ENCODE measurements around the gene ZSCAN16.
"Not testable (repeated sequence)": the region's sequence is repeated elsewhere in the genome, so short reads cannot be mapped to it uniquely, and the experiment has no call there.

Gene ZSCAN16

DNA sequence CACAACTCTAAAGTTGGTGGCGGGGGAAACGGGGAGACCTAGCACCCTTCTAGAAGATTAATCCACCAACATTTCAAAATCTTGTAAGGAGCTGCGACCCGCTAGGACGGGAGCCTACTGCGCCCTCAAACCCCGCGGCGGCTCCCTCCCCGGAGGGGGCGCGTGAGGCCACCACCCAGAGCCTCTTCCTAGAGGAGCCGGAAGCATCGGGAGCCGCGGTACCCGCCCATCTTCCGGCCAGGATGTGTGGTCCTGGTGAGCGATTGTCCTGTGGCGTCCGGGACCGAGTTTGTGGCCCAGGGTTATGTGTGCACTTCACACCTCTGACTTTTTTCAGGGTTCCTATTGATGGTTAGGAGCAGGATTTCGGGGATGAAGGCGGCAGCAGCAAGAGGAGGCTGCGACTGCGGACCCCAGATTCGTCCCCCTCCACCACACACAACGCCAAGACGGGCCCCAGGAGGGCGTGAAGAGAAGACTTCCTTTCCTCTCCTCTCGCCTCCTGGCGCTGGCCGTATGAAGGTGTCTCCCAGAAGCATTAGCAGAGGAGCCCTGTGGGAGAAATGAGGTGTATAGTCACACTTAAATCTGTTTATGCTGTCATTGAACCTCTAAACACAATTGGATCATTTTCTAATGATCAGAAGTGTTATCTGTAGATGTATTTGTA, 33.4 kb upstream of the ZSCAN16 start:
- Histone ChIP-seq H3K9ac (no peak overlapping the region), H3K27ac (no peak overlapping the region)

DNA sequence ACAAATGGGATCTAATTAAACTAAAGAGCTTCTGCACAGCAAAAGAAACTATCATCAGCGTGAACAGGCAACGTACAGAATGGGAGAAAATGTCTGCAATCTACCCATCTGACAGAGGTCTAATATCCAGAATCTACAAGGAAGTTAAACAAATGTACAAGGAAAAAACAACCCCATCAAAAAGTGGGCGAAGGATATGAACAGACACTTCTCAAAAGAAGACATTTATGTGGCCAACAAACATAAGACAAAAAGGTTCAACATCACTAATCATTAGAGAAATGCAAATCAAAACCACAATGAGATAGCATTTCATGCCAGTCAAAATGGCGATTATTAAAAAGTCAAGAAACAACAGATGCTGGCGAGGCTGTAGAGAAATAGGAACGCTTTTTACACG, 22.2 kb upstream of the ZSCAN16 start:
- H3K27me3 ChIP-seq (ENCODE audit: insufficient read depth, low read depth); H3K9ac ChIP-seq; H3K4me2 ChIP-seq; H4K20me1 ChIP-seq (ENCODE audit: insufficient read depth); H2AFZ ChIP-seq (ENCODE audit: low read depth); H3K36me3 ChIP-seq (ENCODE audit: insufficient read depth); H3K27ac ChIP-seq; H3K79me2 ChIP-seq (ENCODE audit: insufficient read depth, low read depth); H3K4me3 ChIP-seq (IDR thresholded peaks at IDR 0.05; ENCODE audit: insufficient read depth, low read depth, low read length): not testable (repeated sequence)
- peaks cover 16% of the 10 kb centered on the region for H3K4me1 ChIP-seq (ENCODE audit: low read depth, poor library complexity, severe bottlenecking)

More for the DNA sequence above, 33.4 kb upstream of the ZSCAN16 start:
- H3K4me1 ChIP-seq (ENCODE audit: low read depth, poor library complexity, severe bottlenecking): no peaks in the 10 kb centered on the region
- H3K27me3 ChIP-seq (ENCODE audit: insufficient read depth, low read depth): no peaks in the 10 kb centered on the region
- TF ChIP-seq, protein P1, sequence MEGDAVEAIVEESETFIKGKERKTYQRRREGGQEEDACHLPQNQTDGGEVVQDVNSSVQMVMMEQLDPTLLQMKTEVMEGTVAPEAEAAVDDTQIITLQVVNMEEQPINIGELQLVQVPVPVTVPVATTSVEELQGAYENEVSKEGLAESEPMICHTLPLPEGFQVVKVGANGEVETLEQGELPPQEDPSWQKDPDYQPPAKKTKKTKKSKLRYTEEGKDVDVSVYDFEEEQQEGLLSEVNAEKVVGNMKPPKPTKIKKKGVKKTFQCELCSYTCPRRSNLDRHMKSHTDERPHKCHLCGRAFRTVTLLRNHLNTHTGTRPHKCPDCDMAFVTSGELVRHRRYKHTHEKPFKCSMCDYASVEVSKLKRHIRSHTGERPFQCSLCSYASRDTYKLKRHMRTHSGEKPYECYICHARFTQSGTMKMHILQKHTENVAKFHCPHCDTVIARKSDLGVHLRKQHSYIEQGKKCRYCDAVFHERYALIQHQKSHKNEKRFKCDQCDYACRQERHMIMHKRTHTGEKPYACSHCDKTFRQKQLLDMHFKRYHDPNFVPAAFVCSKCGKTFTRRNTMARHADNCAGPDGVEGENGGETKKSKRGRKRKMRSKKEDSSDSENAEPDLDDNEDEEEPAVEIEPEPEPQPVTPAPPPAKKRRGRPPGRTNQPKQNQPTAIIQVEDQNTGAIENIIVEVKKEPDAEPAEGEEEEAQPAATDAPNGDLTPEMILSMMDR (conservative IDR thresholded peaks at IDR 0.05; ENCODE audit: low read depth, low read length): no peak
- H2AFZ ChIP-seq (ENCODE audit: low read depth): no peak overlapping the region
- no peaks in the 10 kb centered on the region for H3K36me3 ChIP-seq (ENCODE audit: insufficient read depth)
- no peaks in the 10 kb centered on the region for H3K79me2 ChIP-seq (ENCODE audit: insufficient read depth, low read depth)
- no peak overlapping the region for H3K4me3 ChIP-seq (IDR thresholded peaks at IDR 0.05; ENCODE audit: insufficient read depth, low read depth, low read length)
- H3K4me2 ChIP-seq: no peak overlapping the region
- no peaks in the 10 kb centered on the region for H4K20me1 ChIP-seq (ENCODE audit: insufficient read depth)

DNA sequence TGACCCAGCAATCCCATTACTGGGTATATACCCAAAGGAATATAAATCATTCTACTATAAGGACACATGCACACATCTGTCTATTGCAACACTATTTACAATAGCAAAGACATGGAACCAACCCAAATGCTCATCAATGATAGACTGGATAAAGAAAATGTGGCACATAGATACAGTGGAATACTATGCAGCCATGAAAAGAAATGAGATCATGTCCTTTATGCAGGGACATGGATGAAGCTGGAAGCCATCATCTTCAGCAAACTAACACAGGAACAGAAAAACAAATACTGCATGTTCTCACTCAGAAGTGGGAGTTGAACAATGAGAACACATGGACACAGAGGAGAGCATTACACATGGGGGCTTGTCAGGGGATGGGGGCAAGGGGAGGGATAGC, 21.7 kb upstream of the ZSCAN16 start:
- not testable (repeated sequence) for H4K20me1 ChIP-seq (ENCODE audit: insufficient read depth); H3K4me2 ChIP-seq; H3K9ac ChIP-seq; H3K4me3 ChIP-seq (IDR thresholded peaks at IDR 0.05; ENCODE audit: insufficient read depth, low read depth, low read length); H3K27ac ChIP-seq; H3K79me2 ChIP-seq (ENCODE audit: insufficient read depth, low read depth); H3K27me3 ChIP-seq (ENCODE audit: insufficient read depth, low read depth); H3K36me3 ChIP-seq (ENCODE audit: insufficient read depth); H2AFZ ChIP-seq (ENCODE audit: low read depth)
- H3K4me1 ChIP-seq (ENCODE audit: low read depth, poor library complexity, severe bottlenecking): peaks cover 16% of the 10 kb centered on the region

DNA sequence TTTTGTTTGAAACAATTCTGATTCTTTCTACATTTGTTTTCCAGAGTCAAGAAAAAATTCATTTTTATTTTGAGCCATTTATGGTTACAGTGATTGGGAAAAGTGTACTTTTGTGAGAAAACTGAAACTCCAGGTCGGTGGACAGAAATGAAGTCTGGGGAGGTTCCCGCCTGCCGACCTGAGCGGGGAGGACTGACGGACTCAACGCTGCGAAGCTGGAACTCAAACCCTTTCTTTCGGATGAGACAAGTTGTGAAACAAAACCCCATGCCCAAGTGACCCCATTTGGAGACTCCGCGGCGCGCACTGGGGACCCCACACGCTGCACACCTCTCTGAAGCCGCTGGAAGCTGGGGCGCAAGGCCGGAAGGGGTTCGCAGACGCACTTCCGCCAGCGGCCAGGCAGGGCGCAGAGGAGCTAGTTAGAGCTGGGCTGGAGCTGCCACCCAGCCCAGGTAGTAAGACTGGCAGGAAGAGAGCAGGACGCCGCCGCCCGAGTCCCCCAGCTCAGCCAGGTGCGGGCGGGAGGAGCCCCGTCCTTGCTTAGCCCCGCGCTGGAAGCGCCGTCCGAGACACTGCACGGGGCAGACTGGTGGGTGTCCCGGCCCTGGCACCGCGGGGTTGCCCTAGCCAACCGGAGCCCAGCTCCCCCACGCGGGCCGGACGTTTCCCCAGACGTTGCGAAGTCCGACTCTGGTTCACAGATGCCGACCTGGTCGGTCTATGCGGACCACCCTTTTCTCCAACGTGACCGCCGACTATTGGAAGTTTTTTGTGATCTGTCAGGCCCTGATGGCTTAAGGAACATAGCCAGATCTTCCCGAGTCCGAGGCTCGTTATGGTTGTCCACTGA, 19.8 kb upstream of the ZSCAN16 start:
- Histone ChIP-seq H4K20me1 (ENCODE audit: insufficient read depth) (no peaks in the 10 kb centered on the region), H3K9ac (peak overlapping the region; percentile 61), H3K27me3 (ENCODE audit: insufficient read depth, low read depth) (no peaks in the 10 kb centered on the region), H3K36me3 (ENCODE audit: insufficient read depth) (no peaks in the 10 kb centered on the region), H3K27ac (peak overlapping the region; percentile 40), H3K79me2 (ENCODE audit: insufficient read depth, low read depth) (no peaks in the 10 kb centered on the region), H3K4me1 (ENCODE audit: low read depth, poor library complexity, severe bottlenecking) (peaks cover 16% of the 10 kb centered on the region), H3K4me2 (peak overlapping the region; percentile 50), H3K4me3 (IDR thresholded peaks at IDR 0.05; ENCODE audit: insufficient read depth, low read depth, low read length) (peak overlapping the region; percentile 47), H2AFZ (ENCODE audit: low read depth) (peak overlapping the region; percentile 84)
- TF ChIP-seq, protein P1 (conservative IDR thresholded peaks at IDR 0.05; ENCODE audit: low read depth, low read length): peak; percentile 69

DNA sequence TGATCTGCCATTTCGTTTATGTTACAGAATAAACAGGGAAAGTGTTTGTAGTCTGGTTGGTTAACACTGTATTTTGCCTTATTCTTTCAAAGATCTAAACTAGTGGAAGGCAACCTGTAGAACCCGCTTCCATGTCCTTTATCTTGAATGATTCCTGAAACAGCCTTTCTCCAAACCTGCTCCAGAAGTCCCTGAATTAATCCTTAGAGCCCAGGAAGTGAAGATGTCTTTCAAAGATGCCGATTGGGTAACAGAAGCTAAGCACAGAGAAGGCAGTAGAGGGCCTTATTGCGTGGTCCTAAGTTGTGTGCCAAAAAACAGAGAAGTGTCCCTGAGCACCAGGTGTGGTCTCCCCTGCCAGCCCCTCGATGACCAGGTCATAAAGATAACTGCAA, 19.2 kb upstream of the ZSCAN16 start:
- H3K27ac ChIP-seq: peak overlapping the region; percentile 40
- no peaks in the 10 kb centered on the region for H3K79me2 ChIP-seq (ENCODE audit: insufficient read depth, low read depth)
- TF ChIP-seq, protein P1 (conservative IDR thresholded peaks at IDR 0.05; ENCODE audit: low read depth, low read length): no peak
- peak overlapping the region; percentile 50 for H3K4me2 ChIP-seq
- H3K4me3 ChIP-seq (IDR thresholded peaks at IDR 0.05; ENCODE audit: insufficient read depth, low read depth, low read length): peak overlapping the region; percentile 47
- H3K9ac ChIP-seq: peak overlapping the region; percentile 61; the same call in 1 of the 2 replicates
- no peaks in the 10 kb centered on the region for H3K27me3 ChIP-seq (ENCODE audit: insufficient read depth, low read depth)
- H3K36me3 ChIP-seq (ENCODE audit: insufficient read depth): no peaks in the 10 kb centered on the region
- H3K4me1 ChIP-seq (ENCODE audit: low read depth, poor library complexity, severe bottlenecking): peaks cover 16% of the 10 kb centered on the region
- H4K20me1 ChIP-seq (ENCODE audit: insufficient read depth): no peaks in the 10 kb centered on the region
- H2AFZ ChIP-seq (ENCODE audit: low read depth): peak overlapping the region; percentile 84

Measured in KMS-11 (cell line).